HG02798 (cell line): ENCODE results near the gene NAP1L1.

ENCODE experiments used
- ATAC-seq: cut with Tn5 transposase; IDR thresholded peaks from one replicate; pipeline ENCODE4 v1.9.1; 2021; ENCODE audit warnings: mild to moderate bottlenecking; ENCODE audit not compliant: unreplicated experiment, poor library complexity

The NAP1L1 gene

DNA sequence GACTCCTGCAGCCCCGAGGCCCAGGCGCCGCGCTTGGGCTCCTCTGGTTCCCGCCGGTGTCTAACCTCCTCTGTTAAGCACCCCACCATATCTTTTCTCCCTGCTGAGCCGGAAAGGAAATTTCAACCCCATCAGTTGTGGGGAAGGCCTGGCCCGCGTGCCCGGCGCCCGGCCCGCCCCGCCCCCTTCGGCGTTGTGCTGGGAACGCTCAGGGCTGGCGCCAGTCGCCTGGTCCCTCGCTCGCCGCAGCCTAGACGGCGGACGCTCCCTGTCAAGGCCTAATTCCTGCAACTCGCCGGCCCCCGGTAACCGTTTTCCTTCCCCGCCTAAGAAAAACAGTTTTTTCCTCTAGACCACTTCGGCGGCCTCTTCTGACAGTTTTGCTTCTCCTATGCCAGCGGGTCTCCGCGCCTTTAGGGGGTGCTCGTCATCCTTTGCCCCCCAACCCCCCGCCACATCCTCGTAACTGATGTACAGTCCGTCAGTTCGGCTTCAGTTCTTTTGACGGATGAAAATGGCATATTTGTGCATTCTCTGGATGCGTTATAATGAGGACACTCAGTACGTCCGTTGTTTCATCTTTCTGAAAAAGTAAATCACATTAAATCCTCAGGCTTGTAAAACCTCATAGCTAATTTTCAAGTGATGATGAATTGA is 506 bp upstream of the NAP1L1 start:
- ATAC-seq = peak; percentile 67

DNA sequence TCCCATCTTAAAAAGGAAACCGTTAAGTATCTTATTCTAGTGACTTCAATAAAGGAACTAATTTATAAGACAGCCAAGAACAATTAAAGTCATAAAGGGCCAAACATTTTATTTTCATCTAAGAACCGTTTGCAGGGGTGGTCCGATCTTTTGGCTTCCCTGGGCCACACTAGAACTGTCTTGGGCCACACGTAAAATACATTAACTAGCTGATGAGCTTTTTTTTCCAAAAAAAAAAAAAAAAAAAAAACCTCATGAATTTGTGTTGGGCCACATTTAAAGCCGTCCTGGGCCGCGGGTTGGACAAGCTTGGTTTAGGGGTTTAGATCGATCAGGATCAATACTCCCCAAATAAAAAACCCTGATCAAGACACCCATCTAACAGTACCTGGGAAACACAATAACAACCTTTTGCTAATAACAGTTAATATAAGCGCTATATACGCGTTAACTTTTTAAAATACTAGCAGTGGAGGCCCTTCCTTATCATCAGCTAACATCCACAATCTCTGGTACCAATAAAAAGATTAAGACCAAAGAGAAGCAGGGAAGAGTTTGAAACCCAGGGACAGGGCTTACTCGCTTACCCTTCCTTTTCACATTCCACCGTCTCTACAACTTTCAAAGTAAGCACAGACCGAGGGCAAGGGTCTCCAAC is 1.1 kb downstream of the NAP1L1 start:
- ATAC-seq = no peak

DNA sequence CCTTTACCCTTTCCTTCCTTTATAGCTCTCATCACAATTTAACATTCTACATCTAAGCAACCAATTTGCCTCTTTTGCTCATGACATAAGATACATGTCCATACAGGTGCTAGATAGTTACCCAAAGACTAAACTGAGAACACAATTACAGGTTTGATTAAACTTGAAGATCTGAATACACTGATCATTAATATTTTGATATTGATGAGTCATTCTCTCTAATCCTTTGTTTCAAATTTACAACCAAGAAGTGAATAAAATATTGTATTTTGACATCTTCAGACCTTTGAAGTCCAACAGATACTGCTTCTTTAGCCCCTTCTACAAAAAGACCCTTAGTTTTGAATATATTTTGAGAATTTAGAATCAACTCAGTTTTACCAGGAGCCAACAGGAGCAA is 2.6 kb downstream of the NAP1L1 start:
- ATAC-seq = no peak

DNA sequence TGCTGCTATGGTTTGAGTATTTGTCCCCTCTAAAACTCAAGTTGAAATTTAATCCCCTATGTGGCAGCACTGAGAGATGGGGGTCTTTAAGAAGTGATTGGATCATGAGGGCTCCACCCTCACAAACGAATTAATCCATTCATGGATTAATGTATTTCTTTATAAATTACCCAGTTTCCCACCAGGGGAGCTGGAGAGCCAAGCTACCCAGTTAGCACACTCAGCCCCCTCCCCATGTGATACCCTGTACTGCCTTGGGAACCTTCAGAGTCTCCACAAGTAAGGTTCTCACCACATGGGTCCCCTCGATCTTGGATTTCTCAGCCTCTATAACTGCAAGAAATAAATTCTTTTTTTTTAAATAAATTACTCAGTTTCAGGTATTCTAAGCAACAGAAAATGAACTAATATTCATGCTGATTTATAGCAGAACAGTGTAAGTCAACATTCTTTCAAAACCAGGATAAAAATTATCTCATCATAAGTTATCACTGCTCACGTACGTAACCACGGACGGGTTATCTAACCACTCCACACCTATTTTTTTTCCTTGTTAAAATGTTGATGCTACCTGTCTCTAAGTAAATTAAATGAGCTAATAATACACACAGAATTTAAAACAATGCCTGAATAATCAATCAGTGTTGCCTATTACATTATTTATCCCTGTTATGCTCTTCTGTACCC is 3.6 kb downstream of the NAP1L1 start:
- no peak for ATAC-seq

DNA sequence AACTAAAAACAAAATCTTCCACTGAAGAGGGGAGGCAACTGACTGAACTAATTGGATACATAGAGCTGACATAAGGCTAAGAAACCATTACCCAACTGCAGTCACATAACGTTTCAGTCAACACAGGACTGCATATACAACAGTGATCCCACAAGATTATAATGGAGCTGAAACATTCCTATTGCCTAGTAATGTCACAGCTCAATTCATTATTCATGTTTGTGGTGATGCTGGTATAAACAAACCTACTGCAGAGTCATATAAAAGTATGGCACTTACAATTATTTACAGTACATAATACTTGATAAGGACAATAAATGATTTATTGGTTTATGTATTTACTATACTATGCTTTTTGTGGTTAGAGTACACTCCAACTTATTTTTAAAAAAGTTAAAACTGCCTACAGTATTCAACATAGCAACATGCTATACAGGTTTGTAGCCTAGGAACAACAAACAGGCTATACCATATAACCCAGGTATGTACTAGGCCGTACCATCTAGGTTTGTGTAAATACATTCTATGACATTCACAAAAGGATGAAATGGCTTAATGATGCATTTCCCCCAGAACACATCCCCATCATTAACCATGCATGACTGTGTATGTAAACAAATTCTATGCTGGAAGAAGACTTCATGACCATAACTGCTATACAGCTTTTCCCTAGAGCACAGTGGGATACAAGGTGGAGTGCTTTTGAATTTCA is 4.3 kb downstream of the NAP1L1 start:
- ATAC-seq = no peak

- ATAC-seq = no peak
These were observed 5.7 kb downstream of the NAP1L1 start for GRCh38 chr12:76078748-76079147.

GRCh38 chr12:76075448-76075847 is 9.0 kb downstream of the NAP1L1 start:
- ATAC-seq = no peak

DNA sequence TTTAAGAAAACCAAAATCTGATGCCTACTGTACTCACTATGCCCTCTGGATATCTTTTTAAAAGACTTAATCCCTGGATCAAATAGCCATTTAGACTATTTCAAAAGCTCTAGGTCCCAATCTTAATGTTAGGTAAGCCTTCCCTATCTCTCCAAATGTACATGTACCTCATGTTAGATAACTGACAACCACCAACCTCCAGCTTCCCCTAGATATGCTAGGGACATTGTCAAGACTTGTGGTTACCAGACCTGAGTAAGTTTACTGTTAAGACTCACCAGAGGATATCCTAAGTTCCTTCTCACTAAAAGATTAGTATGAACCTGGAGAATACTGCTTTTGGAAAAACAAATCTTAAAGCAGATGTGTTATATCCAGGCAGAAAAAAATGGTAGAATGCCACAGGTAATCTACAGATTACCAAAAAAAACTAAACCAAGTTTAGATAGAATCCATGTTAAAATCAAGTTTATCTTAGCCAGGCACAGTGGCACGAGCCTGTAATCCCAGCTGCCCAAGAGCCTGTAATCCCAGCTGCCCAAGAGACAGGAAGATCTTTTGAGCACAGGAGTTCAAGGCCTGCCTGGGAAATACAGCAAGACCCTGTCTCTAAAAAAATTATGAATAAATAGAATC is 9.7 kb downstream of the NAP1L1 start:
- ATAC-seq = peak; percentile 45

GRCh38 chr12:76073561-76073960 is 10.9 kb downstream of the NAP1L1 start:
- no peak for ATAC-seq

- ATAC-seq = no peak
These were observed 11.9 kb downstream of the NAP1L1 start for GRCh38 chr12:76072568-76072967.

DNA sequence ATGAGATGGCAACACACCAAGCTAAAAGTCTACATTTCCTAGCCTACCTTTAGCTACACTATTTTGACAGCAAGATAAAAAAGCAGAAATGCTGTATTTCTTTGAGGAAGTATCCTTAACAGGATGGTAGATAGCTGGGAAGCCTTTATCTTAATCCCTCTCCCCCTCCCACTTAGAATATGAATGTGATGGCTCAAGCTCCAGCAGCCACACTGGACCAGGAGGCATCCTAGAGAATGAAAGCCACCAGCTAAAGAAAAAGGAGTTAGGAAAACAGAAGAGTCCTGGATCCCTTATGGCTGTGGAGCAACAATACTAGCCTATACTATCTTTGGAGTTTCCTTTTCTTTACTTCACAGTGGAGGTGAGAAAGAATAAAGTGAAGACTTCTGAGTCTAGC is 15.1 kb downstream of the NAP1L1 start:
- ATAC-seq = no peak

GRCh38 chr12:76065917-76066316 is 18.6 kb downstream of the NAP1L1 start:
- no peak for ATAC-seq

GRCh38 chr12:76064904-76065303 is 19.6 kb downstream of the NAP1L1 start:
- no peak for ATAC-seq

GRCh38 chr12:76060111-76060510 is 24.4 kb downstream of the NAP1L1 start:
- ATAC-seq = no peak

DNA sequence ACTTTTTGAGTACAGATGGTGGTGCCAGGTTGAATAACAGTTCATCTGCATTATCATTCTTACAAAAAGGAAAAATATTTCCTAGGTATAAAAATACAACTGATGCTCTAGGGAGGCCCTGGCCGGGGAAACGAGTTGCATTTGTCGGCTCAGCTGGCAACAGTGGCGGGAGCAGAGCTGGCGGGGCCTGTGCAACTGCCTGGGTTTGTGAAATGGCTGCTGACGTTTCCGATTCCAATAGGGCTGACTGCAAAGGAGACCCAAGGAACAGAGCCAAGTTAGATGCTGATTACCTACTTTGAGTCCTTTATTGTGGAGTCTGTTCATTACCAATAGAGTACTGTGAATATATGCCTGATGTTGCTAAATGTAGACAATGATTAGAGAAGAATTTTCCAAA is 27.2 kb downstream of the NAP1L1 start:
- ATAC-seq = no peak

DNA sequence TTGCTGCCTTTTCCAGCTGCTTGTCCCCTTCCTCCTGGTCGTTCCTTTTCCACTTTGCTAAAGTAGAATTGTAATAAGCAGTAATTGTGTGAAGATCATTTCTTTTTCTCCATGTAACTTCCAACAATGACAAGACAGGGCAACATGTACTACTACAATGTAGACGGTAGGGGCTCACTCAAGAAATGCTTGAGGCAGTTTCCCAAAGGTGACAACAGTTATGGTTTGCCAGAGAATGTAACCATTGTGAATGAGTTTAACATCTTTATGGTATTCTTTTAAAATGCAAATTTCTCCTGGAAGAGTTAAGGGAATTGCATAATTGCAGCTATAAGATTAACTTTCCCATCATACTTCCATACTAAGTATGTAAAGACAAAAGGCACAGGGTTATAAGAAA is 29.1 kb downstream of the NAP1L1 start:
- ATAC-seq = no peak

DNA sequence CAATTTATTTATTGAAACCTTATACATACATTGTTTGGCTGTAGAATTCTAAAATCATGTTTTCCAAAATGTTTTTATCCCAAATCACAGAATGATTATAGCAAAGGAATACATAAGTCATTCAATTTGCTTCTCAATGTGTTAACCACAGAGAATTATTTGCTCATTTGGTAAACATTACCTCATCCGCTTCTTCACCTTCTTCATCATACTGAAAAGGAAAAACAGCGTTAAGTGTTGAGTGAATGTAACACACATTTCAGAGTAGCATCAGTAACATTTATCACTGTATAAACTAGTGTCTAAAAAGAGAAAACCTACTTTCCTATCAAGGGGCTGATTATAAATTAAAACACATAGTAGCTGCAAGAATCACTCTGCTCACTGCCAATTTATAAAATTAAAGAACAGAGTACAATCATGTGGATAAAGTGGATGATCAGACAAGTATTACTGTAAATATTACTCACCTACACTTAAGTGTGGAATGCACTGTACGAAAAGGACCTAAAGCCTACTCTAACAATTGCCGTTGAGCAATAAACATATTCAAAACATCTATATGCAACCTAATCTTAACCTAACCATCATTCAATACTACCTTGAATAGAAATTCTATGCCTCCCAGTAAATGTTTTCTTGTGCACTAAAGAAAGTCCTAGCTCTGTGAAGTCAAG is 34.8 kb downstream of the NAP1L1 start:
- no peak for ATAC-seq

DNA sequence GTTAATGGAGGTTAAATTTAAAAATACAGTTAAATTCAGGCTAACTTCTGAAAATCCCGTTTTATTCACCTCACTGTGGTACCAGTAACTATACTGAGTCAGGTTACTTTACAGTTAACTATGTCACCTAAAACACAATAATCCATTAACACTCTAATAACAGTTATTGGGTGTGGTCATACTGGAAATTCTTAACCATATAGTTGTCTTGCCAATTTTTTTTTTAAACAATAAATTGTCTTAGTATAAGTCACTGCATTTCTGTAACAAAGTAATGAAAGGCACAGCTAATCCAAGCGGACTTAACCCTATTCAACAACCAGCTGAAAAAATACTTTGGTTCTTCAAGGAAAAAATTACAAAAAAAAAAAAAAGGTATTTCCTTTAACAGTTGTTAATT is 36.7 kb downstream of the NAP1L1 start:
- ATAC-seq = no peak

DNA sequence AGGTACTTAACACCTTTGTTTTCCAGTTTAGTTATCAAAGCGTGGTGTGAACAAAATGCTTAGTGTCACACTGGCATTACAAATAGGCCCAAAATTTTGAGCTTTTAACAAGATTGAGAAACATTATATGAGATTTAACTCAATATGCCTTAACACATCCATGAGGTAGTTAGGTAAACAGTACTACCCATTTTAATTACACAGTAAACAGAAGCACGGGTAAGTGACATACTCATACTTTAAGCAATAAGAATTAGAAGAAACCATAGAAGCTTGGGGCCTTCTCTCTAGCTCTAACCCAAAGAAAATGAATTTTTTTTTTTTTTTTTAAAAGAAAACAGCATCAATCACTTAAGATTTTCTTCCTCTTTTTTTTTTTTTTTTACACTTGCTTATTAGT is 37.4 kb downstream of the NAP1L1 start:
- ATAC-seq = no peak

DNA sequence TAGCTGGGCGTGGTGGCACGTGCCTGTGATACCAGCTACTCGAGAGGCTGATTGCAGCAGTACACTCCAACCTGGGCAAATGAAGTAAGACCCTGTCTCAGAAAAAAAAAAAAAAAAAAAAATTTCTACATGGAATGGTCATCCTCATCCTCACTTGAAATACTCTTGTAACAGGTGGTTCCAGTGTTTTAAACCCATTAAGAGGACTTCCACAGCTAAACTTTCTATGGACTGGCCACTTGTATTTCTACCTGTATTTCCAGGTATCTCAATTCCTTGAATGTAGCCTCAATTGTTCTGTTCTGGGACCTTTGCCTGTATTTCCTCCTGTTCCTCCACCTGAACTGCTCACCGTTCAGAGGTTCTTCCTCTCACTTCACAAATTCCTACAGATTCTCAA is 41.1 kb downstream of the NAP1L1 start:
- ATAC-seq = no peak
